Cardiac atrium fibroblast (primary cell): Measurements from ENCODE around the gene PNMA6F. TPM values are rescaled to one million over a fixed set of nuclear protein-coding genes. Genes with fewer than 3 reads are reported as not detected.

Source experiments
- total RNA-seq: library from RNA; depleted of rRNA; stranded (reverse); fragments of >200 nt; gene quantifications from 2 replicates; pipeline ENCODE4 v1.2.3, GENCODE V29; 2015

PNMA6F gene
- not detected in 2 replicates for total RNA-seq

GRCh38 chrX:153321381-153322124 is at the start of gene PNMA6F:
PNMA6F (minus strand) TSS chrX:153321767; CDS start chrX:153320674, 1,093 bp downstream.

GRCh38 chrX:153333821-153334653 is 12.5 kb upstream of the PNMA6F start, which contains the start of gene ZNF275:
ZNF275 (plus strand) TSS chrX:153334153; CDS start chrX:153336680, 2,527 bp downstream.

Other genes with a start within 250 kb of the PNMA6F start
- 0.16 and 0.54 TPM in 2 replicates for gene PNMA6A, start 249.3 kb downstream of the PNMA6F start, total RNA-seq
- not detected in 2 replicates for gene MAGEA1, start 142.5 kb downstream of the PNMA6F start, total RNA-seq
- gene ZNF275, start 12.4 kb upstream of the PNMA6F start, total RNA-seq = 10.5 and 12.5 TPM in 2 replicates
- gene PNMA6E, start 79.6 kb upstream of the PNMA6F start, total RNA-seq = not detected in 2 replicates
- gene ZFP92, start 89.7 kb upstream of the PNMA6F start, total RNA-seq = 0.81 and 1.4 TPM in 2 replicates
- 0.90 TPM in 1 of 2 replicates, not detected in the other for gene TREX2, start 124.3 kb upstream of the PNMA6F start, total RNA-seq
- 26.2 and 27.1 TPM in 2 replicates for gene HAUS7, start 148.8 kb upstream of the PNMA6F start, total RNA-seq
- gene BGN, start 173.2 kb upstream of the PNMA6F start, total RNA-seq = 186 and 203 TPM in 2 replicates
- not detected in 2 replicates for gene ATP2B3, start 195.9 kb upstream of the PNMA6F start, total RNA-seq